IPS DF 19.7 (cell line): ENCODE data around the gene SMIM9.

Source experiments
- DNase-seq: peaks from one replicate; pipeline ENCODE4 v3.0.0-alpha.2; 2013; ENCODE audit warnings: low read depth, low spot score

Gene SMIM9

GRCh38 chrX:154780968-154781367 is 53.5 kb downstream of the SMIM9 start:
- no peak for DNase-seq

DNA sequence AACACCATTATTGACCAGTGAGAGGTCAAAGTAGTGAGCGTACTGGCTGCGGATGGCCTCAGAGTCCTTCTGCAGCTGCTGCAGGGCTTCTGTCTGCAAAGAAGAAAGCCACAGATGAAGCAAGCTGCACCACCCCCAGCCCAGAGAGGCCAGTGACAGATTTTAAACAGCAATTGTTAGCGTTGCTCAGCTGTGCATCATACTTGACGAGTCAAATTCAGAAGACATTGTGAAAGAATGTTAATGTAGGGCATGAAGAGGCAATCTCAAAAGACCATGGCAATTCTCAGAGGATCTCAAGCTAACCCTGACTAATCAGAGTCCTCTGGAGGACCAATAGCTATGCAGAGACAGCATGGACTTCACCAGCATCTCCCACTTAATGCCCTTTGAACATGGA is 55.2 kb downstream of the SMIM9 start:
- no peak for DNase-seq

GRCh38 chrX:154776753-154777152 is 57.7 kb downstream of the SMIM9 start:
- DNase-seq, result no peak

DNA sequence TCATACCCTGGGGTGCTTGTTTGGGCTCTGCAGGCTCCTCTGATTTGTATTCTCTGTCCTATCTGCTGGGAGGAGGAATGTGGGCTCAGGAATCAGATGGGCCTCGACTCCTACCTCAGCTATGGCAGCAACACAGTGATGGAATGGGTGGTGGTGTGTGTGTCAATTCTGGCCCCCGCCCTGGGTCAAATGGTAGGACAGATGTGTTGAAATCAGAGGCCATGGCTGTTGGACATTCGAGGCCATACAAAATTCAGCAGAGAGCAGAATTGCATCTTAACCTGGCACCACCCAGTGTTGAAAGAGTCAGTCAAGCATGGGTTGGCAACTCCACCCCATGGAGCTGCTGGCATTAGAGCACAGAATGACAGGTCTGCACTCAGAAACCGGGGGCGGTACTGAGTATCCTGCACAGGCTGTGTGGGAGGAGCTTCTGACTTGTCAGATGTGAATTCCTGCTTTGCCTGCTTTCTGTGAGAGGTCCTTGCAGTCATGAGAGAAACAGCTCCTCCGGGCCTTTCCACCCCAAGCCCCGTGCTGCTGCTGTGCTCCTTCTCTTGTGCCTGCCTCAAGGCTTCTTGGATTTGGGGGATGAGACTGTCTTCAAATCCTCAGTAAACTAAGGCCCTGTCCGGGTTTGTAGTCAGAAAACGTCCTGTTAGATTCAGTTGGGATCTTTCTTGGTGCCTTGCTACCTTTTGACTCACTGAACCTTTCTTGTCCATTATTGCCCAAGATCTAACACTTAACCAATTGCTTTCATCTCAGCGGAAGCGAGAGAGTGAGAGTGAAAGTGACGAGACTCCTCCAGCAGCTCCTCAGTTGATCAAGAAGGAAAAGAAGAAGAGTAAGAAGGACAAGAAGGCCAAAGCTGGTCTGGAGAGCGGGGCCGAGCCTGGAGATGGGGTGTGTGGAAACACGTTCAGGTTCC is 58.8 kb downstream of the SMIM9 start:
- no peak for DNase-seq

- DNase-seq, result no peak
Measured at GRCh38 chrX:154774622-154775021, 59.8 kb downstream of the SMIM9 start.
